DMS79 (cell line): Measurements from ENCODE around the gene TAF1B.
"Not testable (repeated sequence)": the region's sequence is repeated elsewhere in the genome, so short reads cannot be mapped to it uniquely, and the experiment has no call there.

Experiments
- DNase-seq: peaks from one replicate; lab custom pipeline; 2025; lab: John Stamatoyannopoulos, UW

Gene TAF1B

GRCh38 chr2:9832586-9832985 is 10.7 kb upstream of the TAF1B start:
- DNase-seq, result no peak

GRCh38 chr2:9835068-9835467 is 8.2 kb upstream of the TAF1B start:
- not testable (repeated sequence) for DNase-seq

GRCh38 chr2:9836074-9836473 is 7.2 kb upstream of the TAF1B start:
- DNase-seq, result no peak

- no peak for DNase-seq
Observed at GRCh38 chr2:9836517-9836916, 6.8 kb upstream of the TAF1B start.

- DNase-seq, result no peak
Observed at GRCh38 chr2:9837451-9837850, 5.8 kb upstream of the TAF1B start.

- DNase-seq, result no peak
Observed at GRCh38 chr2:9838391-9838790, 4.9 kb upstream of the TAF1B start.

- DNase-seq, result no peak
Observed at GRCh38 chr2:9842487-9843228, 616 bp upstream of the TAF1B start.

- no peak for DNase-seq
Observed at GRCh38 chr2:9844036-9844483, 786 bp downstream of the TAF1B start.

GRCh38 chr2:9844576-9844975 is 1.3 kb downstream of the TAF1B start:
- no peak for DNase-seq

- DNase-seq, result no peak
Observed at GRCh38 chr2:9846554-9846953, 3.3 kb downstream of the TAF1B start.

GRCh38 chr2:9847140-9847539 is 3.9 kb downstream of the TAF1B start:
- no peak for DNase-seq

GRCh38 chr2:9852881-9853280 is 9.6 kb downstream of the TAF1B start:
- no peak for DNase-seq

GRCh38 chr2:9857814-9858729 is 14.8 kb downstream of the TAF1B start:
- no peak for DNase-seq

- no peak for DNase-seq
Observed at GRCh38 chr2:9858730-9859068, 15.4 kb downstream of the TAF1B start.

GRCh38 chr2:9860922-9861580 is 17.8 kb downstream of the TAF1B start:
- not testable (repeated sequence) for DNase-seq

- DNase-seq, result no peak
Observed at GRCh38 chr2:9867881-9868280, 24.6 kb downstream of the TAF1B start.

GRCh38 chr2:9873337-9873736 is 30.1 kb downstream of the TAF1B start:
- DNase-seq, result no peak

- DNase-seq, result no peak
Observed at GRCh38 chr2:9877026-9877425, 33.8 kb downstream of the TAF1B start.

GRCh38 chr2:9877726-9878125 is 34.5 kb downstream of the TAF1B start:
- no peak for DNase-seq

GRCh38 chr2:9879455-9880194 is 36.4 kb downstream of the TAF1B start:
- no peak for DNase-seq

GRCh38 chr2:9883897-9884296 is 40.6 kb downstream of the TAF1B start:
- no peak for DNase-seq

- DNase-seq, result no peak
Observed at GRCh38 chr2:9884436-9884835, 41.2 kb downstream of the TAF1B start.
